GM23338 (cell line): ENCODE data around the gene CYP19A1. TPM values are rescaled to one million over a fixed set of nuclear protein-coding genes. Genes with fewer than 3 reads are reported as not detected.

ENCODE experiments used
- ATAC-seq: fragments of 200-7000 bp; cut with Tn5 transposase; 3 replicates; pipeline ENCODE4 v1.9.1; 2020
- DNase-seq: peaks from one replicate; pipeline ENCODE4 v3.0.0-alpha.2; 2015; ENCODE audit warnings: low spot score
- H2AFZ ChIP-seq: fragments of 200-600 bp; sonication (generic); 2 replicates; pipeline ENCODE4 v1.8.0; 2016; ENCODE audit warnings: antibody characterized with exemption, mild to moderate bottlenecking, moderate library complexity
- H3F3A ChIP-seq: fragments of 200-600 bp; sonication (generic); replicated peaks from 2 replicates; pipeline ENCODE4 v1.8.0; 2017; ENCODE audit warnings: antibody characterized with exemption, mixed run types, low read depth
- H3K27ac ChIP-seq: fragments of 200-600 bp; sonication (generic); 2 replicates; pipeline ENCODE4 v1.6.1; 2016; ENCODE audit warnings: low read depth
- H3K27me3 ChIP-seq: fragments of 200-600 bp; sonication (generic); 2 replicates; pipeline ENCODE4 v1.8.0; 2016; ENCODE audit warnings: mild to moderate bottlenecking, mixed run types, moderate library complexity; ENCODE audit not compliant: insufficient read depth
- H3K36me3 ChIP-seq: fragments of 200-600 bp; sonication (generic); 2 replicates; pipeline ENCODE4 v1.8.0; 2016; ENCODE audit warnings: mild to moderate bottlenecking; ENCODE audit not compliant: insufficient read depth
- H3K4me1 ChIP-seq: fragments of 200-600 bp; sonication (generic); 2 replicates; pipeline ENCODE4 v1.8.0; 2016; ENCODE audit warnings: mild to moderate bottlenecking, moderate library complexity; ENCODE audit not compliant: insufficient read depth
- H3K4me2 ChIP-seq: fragments of 200-600 bp; sonication (generic); 2 replicates; pipeline ENCODE4 v1.7.1; 2017; ENCODE audit warnings: mixed run types
- H3K4me3 ChIP-seq: fragments of 200-600 bp; sonication (generic); 2 replicates; pipeline ENCODE4 v1.6.1; 2016; ENCODE audit warnings: mixed run types
- H3K79me2 ChIP-seq: fragments of 200-600 bp; sonication (generic); replicated peaks from 2 replicates; pipeline ENCODE4 v1.8.0; 2017; ENCODE audit warnings: mild to moderate bottlenecking; ENCODE audit not compliant: insufficient read depth
- H3K9me2 ChIP-seq: fragments of 200-600 bp; sonication (generic); 2 replicates; pipeline ENCODE4 v1.8.0; 2017; ENCODE audit not compliant: insufficient read depth
- H4K20me1 ChIP-seq: fragments of 200-600 bp; sonication (generic); replicated peaks from 2 replicates; pipeline ENCODE4 v1.8.0; 2017; ENCODE audit warnings: mild to moderate bottlenecking; ENCODE audit not compliant: insufficient read depth
- H3K27ac Mint-ChIP-seq: 2 replicates; pipeline ENCODE4 v1.8.0; 2020; ENCODE audit warnings: inconsistent platforms, mild to moderate bottlenecking, moderate library complexity, mixed read lengths
- H3K27me3 Mint-ChIP-seq: 3 replicates; pipeline ENCODE4 v1.8.0; 2022; ENCODE audit warnings: low read depth, mild to moderate bottlenecking, moderate library complexity, mixed read lengths, inconsistent platforms; ENCODE audit not compliant: insufficient read depth, poor library complexity
- H3K36me3 Mint-ChIP-seq: 3 replicates; pipeline ENCODE4 v1.8.0; 2021; ENCODE audit warnings: low read depth, mild to moderate bottlenecking, inconsistent platforms, moderate library complexity, mixed read lengths
- H3K4me1 Mint-ChIP-seq: 3 replicates; pipeline ENCODE4 v1.8.0; 2020; ENCODE audit warnings: mild to moderate bottlenecking, inconsistent platforms, mixed read lengths
- H3K4me3 Mint-ChIP-seq: 3 replicates; pipeline ENCODE4 v1.8.0; 2021; ENCODE audit warnings: moderate library complexity, mild to moderate bottlenecking, inconsistent platforms, mixed read lengths
- H3K9me3 Mint-ChIP-seq: 3 replicates; pipeline ENCODE4 v1.8.0; 2020; ENCODE audit warnings: moderate library complexity, mild to moderate bottlenecking, inconsistent platforms, mixed read lengths
- CREB1 ChIP-seq: fragments of 250-450 bp; sonication (Bioruptor Pico); IDR thresholded peaks from 2 replicates; pipeline ENCODE4 v1.5.0; 2020; ENCODE audit warnings: low read depth, mild to moderate bottlenecking, moderate library complexity
- EZH2 ChIP-seq: fragments of 200-600 bp; sonication (generic); IDR thresholded peaks from one replicate; pipeline ENCODE4 v1.8.0; 2017; ENCODE audit warnings: antibody characterized with exemption, mild to moderate bottlenecking, low read depth; ENCODE audit not compliant: unreplicated experiment
- EZH2phosphoT487 ChIP-seq: fragments of 200-600 bp; sonication (generic); IDR thresholded peaks from one replicate; pipeline ENCODE4 v1.8.1; 2018; ENCODE audit warnings: antibody characterized with exemption; ENCODE audit not compliant: unreplicated experiment
- POLR2AphosphoS5 ChIP-seq: IDR thresholded peaks from 2 replicates; pipeline ENCODE4 v1.6.1; 2016; ENCODE audit warnings: antibody characterized with exemption, low read depth
- REST ChIP-seq: IDR thresholded peaks from one replicate; pipeline ENCODE4 v1.6.1; 2018; ENCODE audit warnings: antibody characterized with exemption; ENCODE audit not compliant: unreplicated experiment
- STAT1 ChIP-seq: IDR thresholded peaks from one replicate; pipeline ENCODE4 v1.6.1; 2016; ENCODE audit warnings: antibody characterized with exemption; ENCODE audit not compliant: unreplicated experiment
- ZNF114 ChIP-seq: fragments of 250-450 bp; sonication (Bioruptor Pico); IDR thresholded peaks from 2 replicates; pipeline ENCODE4 v1.5.0; 2020; ENCODE audit warnings: mild to moderate bottlenecking, moderate library complexity
- ZNF331 ChIP-seq: fragments of 250-450 bp; sonication (Bioruptor Pico); IDR thresholded peaks from 2 replicates; pipeline ENCODE4 v1.5.0; 2020; ENCODE audit warnings: low read depth, mild to moderate bottlenecking, moderate library complexity
- polyA plus RNA-seq: library from polyadenylated mRNA; unstranded; fragments of >200 nt; fragmentation: Nextera tagmentation; extraction: Ambion mirVana; gene quantifications from 2 replicates; pipeline ENCODE4 v1.2.1, GENCODE V29; 2016
- total RNA-seq: library from RNA; depleted of rRNA; stranded (reverse); fragments of >200 nt; shearing (Covaris generic); gene quantifications from 2 replicates; pipeline ENCODE4 v1.2.3, GENCODE V29; 2014
- TF ChIP-seq, protein P1 (sequence below): fragments of 250-450 bp; sonication (Bioruptor Pico); IDR thresholded peaks from 2 replicates; pipeline ENCODE4 v1.5.0; 2020; ENCODE audit warnings: mild to moderate bottlenecking, moderate library complexity
- TF ChIP-seq, protein P2 (sequence below): IDR thresholded peaks from 2 replicates; pipeline ENCODE4 v1.6.1; 2016; ENCODE audit warnings: antibody characterized with exemption
- TF ChIP-seq, protein P3 (sequence below), 2 experiments: fragments of 200-600 bp in 1 of 2; sonication (generic) in 1 of 2; conservative IDR thresholded peaks; 2 replicates each; pipeline versions ENCODE4 v1.5.1 to v1.6.1; 2016 to 2017; ENCODE audit warnings: antibody characterized with exemption in 2 of 2, low read depth in 2 of 2, mild to moderate bottlenecking in 2 of 2, moderate library complexity in 1 of 2

CYP19A1 gene
- total and polyA plus RNA-seq, 2 experiments from 2014 or later = 0.42 TPM; not detected in 1

- TF ChIP-seq, protein P1, sequence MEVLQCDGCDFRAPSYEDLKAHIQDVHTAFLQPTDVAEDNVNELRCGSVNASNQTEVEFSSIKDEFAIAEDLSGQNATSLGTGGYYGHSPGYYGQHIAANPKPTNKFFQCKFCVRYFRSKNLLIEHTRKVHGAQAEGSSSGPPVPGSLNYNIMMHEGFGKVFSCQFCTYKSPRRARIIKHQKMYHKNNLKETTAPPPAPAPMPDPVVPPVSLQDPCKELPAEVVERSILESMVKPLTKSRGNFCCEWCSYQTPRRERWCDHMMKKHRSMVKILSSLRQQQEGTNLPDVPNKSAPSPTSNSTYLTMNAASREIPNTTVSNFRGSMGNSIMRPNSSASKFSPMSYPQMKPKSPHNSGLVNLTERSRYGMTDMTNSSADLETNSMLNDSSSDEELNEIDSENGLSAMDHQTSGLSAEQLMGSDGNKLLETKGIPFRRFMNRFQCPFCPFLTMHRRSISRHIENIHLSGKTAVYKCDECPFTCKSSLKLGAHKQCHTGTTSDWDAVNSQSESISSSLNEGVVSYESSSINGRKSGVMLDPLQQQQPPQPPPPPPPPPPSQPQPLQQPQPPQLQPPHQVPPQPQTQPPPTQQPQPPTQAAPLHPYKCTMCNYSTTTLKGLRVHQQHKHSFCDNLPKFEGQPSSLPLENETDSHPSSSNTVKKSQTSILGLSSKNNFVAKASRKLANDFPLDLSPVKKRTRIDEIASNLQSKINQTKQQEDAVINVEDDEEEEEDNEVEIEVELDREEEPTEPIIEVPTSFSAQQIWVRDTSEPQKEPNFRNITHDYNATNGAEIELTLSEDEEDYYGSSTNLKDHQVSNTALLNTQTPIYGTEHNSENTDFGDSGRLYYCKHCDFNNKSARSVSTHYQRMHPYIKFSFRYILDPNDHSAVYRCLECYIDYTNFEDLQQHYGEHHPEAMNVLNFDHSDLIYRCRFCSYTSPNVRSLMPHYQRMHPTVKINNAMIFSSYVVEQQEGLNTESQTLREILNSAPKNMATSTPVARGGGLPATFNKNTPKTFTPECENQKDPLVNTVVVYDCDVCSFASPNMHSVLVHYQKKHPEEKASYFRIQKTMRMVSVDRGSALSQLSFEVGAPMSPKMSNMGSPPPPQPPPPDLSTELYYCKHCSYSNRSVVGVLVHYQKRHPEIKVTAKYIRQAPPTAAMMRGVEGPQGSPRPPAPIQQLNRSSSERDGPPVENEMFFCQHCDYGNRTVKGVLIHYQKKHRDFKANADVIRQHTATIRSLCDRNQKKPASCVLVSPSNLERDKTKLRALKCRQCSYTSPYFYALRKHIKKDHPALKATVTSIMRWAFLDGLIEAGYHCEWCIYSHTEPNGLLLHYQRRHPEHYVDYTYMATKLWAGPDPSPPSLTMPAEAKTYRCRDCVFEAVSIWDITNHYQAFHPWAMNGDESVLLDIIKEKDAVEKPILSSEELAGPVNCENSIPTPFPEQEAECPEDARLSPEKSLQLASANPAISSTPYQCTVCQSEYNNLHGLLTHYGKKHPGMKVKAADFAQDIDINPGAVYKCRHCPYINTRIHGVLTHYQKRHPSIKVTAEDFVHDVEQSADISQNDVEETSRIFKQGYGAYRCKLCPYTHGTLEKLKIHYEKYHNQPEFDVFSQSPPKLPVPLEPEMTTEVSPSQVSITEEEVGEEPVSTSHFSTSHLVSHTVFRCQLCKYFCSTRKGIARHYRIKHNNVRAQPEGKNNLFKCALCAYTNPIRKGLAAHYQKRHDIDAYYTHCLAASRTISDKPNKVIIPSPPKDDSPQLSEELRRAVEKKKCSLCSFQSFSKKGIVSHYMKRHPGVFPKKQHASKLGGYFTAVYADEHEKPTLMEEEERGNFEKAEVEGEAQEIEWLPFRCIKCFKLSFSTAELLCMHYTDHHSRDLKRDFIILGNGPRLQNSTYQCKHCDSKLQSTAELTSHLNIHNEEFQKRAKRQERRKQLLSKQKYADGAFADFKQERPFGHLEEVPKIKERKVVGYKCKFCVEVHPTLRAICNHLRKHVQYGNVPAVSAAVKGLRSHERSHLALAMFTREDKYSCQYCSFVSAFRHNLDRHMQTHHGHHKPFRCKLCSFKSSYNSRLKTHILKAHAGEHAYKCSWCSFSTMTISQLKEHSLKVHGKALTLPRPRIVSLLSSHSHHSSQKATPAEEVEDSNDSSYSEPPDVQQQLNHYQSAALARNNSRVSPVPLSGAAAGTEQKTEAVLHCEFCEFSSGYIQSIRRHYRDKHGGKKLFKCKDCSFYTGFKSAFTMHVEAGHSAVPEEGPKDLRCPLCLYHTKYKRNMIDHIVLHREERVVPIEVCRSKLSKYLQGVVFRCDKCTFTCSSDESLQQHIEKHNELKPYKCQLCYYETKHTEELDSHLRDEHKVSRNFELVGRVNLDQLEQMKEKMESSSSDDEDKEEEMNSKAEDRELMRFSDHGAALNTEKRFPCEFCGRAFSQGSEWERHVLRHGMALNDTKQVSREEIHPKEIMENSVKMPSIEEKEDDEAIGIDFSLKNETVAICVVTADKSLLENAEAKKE = no peak
- no peak for TF ChIP-seq CREB1
Observed at GRCh38 chr15:51267703-51268083, 70.7 kb downstream of the CYP19A1 start (continued).

- peak; percentile 83 for ATAC-seq
- Histone ChIP-seq H2AFZ (peak overlapping the region; percentile 98), H3K4me3 (peak overlapping the region; percentile 74), H3K79me2 (no peaks in the 10 kb centered on the region), H3K27ac (no peak overlapping the region), H3K4me1 (peaks cover 11% of the 10 kb centered on the region), H3K27me3 (peaks cover 39% of the 10 kb centered on the region), H3K9me2 (0 out of 2 replicates have a peak, but pooled peaks cover 7% of the 10 kb centered on the region), H3F3A (no peaks in the 10 kb centered on the region), H3K36me3 (peaks cover 6% of the 10 kb centered on the region; the same call in 1 of the 2 replicates), H4K20me1 (no peaks in the 10 kb centered on the region), H3K4me2 (peak overlapping the region; percentile 96)
- peaks cover 8% of the 10 kb centered on the region; the same call in 2 of the 3 replicates for H3K4me1 Mint-ChIP-seq
- peak; percentile 54 for DNase-seq
- no peaks in the 10 kb centered on the region for H3K36me3 Mint-ChIP-seq
- peaks cover 18% of the 10 kb centered on the region for H3K27me3 Mint-ChIP-seq
- no peaks in the 10 kb centered on the region; the same call in 2 of the 3 replicates for H3K9me3 Mint-ChIP-seq
- peak overlapping the region; percentile 79 for H3K4me3 Mint-ChIP-seq
- H3K27ac Mint-ChIP-seq = no peak overlapping the region
- TF ChIP-seq POLR2AphosphoS5 (no peak), STAT1 (no peak), REST (no peak), ZNF331 (CRISPR knock-in tag) (no peak), EZH2 (no peak), CREB1 (no peak), ZNF114 (CRISPR knock-in tag) (no peak), EZH2phosphoT487 (no peak)
- TF ChIP-seq, protein P2, sequence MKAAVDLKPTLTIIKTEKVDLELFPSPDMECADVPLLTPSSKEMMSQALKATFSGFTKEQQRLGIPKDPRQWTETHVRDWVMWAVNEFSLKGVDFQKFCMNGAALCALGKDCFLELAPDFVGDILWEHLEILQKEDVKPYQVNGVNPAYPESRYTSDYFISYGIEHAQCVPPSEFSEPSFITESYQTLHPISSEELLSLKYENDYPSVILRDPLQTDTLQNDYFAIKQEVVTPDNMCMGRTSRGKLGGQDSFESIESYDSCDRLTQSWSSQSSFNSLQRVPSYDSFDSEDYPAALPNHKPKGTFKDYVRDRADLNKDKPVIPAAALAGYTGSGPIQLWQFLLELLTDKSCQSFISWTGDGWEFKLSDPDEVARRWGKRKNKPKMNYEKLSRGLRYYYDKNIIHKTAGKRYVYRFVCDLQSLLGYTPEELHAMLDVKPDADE = no peak
- TF ChIP-seq, protein P3, sequence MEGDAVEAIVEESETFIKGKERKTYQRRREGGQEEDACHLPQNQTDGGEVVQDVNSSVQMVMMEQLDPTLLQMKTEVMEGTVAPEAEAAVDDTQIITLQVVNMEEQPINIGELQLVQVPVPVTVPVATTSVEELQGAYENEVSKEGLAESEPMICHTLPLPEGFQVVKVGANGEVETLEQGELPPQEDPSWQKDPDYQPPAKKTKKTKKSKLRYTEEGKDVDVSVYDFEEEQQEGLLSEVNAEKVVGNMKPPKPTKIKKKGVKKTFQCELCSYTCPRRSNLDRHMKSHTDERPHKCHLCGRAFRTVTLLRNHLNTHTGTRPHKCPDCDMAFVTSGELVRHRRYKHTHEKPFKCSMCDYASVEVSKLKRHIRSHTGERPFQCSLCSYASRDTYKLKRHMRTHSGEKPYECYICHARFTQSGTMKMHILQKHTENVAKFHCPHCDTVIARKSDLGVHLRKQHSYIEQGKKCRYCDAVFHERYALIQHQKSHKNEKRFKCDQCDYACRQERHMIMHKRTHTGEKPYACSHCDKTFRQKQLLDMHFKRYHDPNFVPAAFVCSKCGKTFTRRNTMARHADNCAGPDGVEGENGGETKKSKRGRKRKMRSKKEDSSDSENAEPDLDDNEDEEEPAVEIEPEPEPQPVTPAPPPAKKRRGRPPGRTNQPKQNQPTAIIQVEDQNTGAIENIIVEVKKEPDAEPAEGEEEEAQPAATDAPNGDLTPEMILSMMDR (conservative IDR thresholded peaks at IDR 0.05; ENCODE audit: low read depth in 2 of 2) = no peak
Observed at GRCh38 chr15:51267051-51267702, 71.2 kb downstream of the CYP19A1 start.
